Type B pancreatic cell (in vitro differentiated cells): ENCODE measurements around the gene CXCL14. TPM values are rescaled to one million over a fixed set of nuclear protein-coding genes. Genes with fewer than 3 reads are reported as not detected.
"Not testable (repeated sequence)": the region's sequence is repeated elsewhere in the genome, so short reads cannot be mapped to it uniquely, and the experiment has no call there.

Experiments
- DNase-seq: peaks from one replicate; pipeline ENCODE4 v3.0.0; 2021; ENCODE audit warnings: mixed read lengths; ENCODE audit not compliant: unreplicated experiment; ENCODE audit errors: extremely low spot score
- H3K27ac Mint-ChIP-seq: 2 replicates; pipeline ENCODE4 v1.8.0; 2021; ENCODE audit warnings: mild to moderate bottlenecking, mixed read lengths
- H3K27me3 Mint-ChIP-seq: 2 replicates; pipeline ENCODE4 v1.8.0; 2021; ENCODE audit warnings: mixed read lengths
- H3K36me3 Mint-ChIP-seq: 2 replicates; pipeline ENCODE4 v1.8.0; 2021; ENCODE audit warnings: mixed read lengths
- H3K4me1 Mint-ChIP-seq: one replicate; pipeline ENCODE4 v1.8.0; 2021; ENCODE audit warnings: mixed read lengths; ENCODE audit not compliant: unreplicated experiment
- H3K4me3 Mint-ChIP-seq: 2 replicates; pipeline ENCODE4 v1.8.0; 2021; ENCODE audit warnings: mild to moderate bottlenecking, mixed read lengths
- H3K9me3 Mint-ChIP-seq: 2 replicates; pipeline ENCODE4 v1.8.0; 2021; ENCODE audit warnings: mixed read lengths
- total RNA-seq: library from RNA; stranded (reverse); gene quantifications from 2 replicates; pipeline ENCODE4 v1.2.1, GENCODE V29; 2021; ENCODE audit warnings: low replicate concordance
- TF ChIP-seq, protein P1 (sequence below): fragments of 200-600 bp; sonication (generic); conservative IDR thresholded peaks from 2 replicates; pipeline ENCODE4 v1.5.0; 2021; ENCODE audit warnings: antibody characterized with exemption, mild to moderate bottlenecking

The CXCL14 gene
- total RNA-seq, 1 donor from 2014 or later = 70.3 TPM

DNA sequence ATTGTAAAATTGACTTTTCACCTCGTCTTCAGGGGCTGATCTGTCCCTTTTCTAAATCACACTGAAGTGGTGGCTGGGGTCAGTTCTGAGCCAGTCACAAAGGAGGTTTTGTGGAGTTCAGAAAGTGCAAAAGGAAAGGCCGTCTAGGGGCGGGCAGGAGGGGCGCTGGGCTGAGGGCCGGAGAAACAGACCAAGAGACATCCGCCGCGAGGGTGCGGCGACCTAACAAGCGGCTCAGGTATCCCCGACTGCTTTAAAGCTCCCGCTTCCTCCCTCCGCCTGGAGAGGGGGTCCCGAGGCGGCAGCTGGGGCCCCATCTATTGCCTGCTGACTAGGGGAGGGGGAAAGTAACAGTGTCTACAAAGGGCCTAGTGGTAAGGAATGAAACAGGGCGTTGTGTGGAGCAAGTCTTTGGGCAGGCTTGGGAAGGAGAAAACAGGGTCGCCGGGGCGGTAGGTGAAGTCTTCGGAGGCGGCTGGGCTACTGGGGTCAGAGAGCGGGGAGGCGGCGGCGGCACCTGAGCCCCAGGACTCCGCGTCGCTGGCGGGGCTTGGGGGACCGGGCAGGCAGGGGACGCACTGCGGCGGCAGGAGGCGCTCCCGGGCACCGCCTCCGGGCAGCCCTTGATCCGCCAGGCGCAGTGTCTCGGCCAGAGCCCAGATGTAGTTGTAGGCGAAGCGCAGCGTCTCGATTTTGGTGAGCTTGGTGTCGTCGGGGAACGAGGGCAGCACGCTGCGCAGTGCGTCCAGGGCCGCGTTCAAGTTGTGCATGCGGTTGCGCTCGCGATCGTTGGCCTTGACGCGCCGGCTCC is 44.0 kb downstream of the CXCL14 start:
- peaks cover 98% of the 10 kb centered on the region for H3K27me3 Mint-ChIP-seq
- no peaks in the 10 kb centered on the region for H3K36me3 Mint-ChIP-seq
- TF ChIP-seq, protein P1, sequence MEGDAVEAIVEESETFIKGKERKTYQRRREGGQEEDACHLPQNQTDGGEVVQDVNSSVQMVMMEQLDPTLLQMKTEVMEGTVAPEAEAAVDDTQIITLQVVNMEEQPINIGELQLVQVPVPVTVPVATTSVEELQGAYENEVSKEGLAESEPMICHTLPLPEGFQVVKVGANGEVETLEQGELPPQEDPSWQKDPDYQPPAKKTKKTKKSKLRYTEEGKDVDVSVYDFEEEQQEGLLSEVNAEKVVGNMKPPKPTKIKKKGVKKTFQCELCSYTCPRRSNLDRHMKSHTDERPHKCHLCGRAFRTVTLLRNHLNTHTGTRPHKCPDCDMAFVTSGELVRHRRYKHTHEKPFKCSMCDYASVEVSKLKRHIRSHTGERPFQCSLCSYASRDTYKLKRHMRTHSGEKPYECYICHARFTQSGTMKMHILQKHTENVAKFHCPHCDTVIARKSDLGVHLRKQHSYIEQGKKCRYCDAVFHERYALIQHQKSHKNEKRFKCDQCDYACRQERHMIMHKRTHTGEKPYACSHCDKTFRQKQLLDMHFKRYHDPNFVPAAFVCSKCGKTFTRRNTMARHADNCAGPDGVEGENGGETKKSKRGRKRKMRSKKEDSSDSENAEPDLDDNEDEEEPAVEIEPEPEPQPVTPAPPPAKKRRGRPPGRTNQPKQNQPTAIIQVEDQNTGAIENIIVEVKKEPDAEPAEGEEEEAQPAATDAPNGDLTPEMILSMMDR = peak; percentile 46
- DNase-seq = no peak
- H3K9me3 Mint-ChIP-seq = no peaks in the 10 kb centered on the region
- H3K27ac Mint-ChIP-seq = peak overlapping the region; percentile 40
- peaks cover 17% of the 10 kb centered on the region for H3K4me1 Mint-ChIP-seq
- peak overlapping the region; percentile 80 for H3K4me3 Mint-ChIP-seq

DNA sequence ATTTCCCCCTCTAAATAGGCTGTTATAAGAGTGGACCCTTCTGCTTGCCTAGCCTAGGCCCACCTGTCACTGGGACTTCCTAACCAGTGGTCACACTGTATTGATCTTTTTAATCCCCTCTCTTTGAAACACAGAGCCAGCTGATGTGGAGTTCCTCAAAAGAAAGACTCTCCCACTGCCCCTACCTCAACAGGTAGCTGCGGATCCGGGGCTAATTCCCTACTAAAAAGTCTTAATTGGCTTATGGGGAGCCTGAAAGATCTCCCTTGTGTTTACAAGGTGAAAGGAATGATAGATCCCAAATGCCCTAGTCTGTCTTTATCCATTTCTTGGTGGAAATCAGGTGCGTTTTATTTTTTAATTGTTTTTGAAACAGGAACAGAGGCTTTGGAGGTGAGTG is 45.0 kb downstream of the CXCL14 start:
- peaks cover 17% of the 10 kb centered on the region for H3K4me1 Mint-ChIP-seq
- no peak overlapping the region for H3K4me3 Mint-ChIP-seq
- TF ChIP-seq, protein P1 = no peak
- DNase-seq = no peak
- H3K27me3 Mint-ChIP-seq = peaks cover 98% of the 10 kb centered on the region
- H3K9me3 Mint-ChIP-seq = no peaks in the 10 kb centered on the region
- no peaks in the 10 kb centered on the region for H3K36me3 Mint-ChIP-seq
- no peak overlapping the region for H3K27ac Mint-ChIP-seq

DNA sequence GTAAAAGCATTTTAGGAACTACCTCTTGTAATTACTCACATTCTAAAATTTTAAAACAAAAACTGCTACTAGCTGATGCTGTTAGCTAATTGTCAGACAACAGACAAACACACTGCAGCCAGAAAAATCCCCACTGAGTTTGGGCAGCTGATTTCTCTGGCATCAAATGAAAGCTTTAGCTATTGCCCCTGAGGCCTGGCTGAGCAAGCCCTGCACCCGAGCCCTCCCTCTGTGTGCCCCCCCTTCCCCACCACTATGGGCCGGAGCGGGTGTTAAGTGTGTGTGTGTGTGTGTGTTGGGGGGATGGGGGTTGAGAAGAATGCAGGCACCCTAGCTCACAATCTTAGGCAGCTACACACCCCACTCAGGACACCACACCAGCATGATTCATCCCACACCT is 45.5 kb downstream of the CXCL14 start:
- no peaks in the 10 kb centered on the region for H3K36me3 Mint-ChIP-seq
- H3K27me3 Mint-ChIP-seq = peaks cover 98% of the 10 kb centered on the region
- H3K4me1 Mint-ChIP-seq = peaks cover 17% of the 10 kb centered on the region
- H3K4me3 Mint-ChIP-seq = no peak overlapping the region
- H3K9me3 Mint-ChIP-seq = no peaks in the 10 kb centered on the region
- H3K27ac Mint-ChIP-seq = no peak overlapping the region
- no peak for DNase-seq
- TF ChIP-seq, protein P1 = no peak

DNA sequence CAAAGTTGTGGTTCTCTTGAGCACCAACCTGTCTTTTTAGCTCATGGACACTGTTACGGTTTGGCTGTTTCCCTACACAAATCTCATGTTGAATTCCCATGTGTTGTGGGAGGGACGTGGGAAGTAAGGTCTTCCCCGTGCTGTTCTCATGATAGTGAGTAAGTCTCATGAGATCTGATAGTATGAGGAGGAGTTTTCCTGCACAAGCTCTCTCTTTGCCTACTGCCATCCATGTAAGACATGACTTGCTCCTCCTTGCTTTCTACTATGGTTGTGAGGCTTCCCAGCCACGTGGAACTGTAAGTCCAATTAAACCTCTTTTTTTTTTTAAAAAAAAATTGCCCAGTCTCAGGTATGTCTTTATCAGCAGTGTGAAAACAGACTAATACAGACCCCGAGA is 49.2 kb downstream of the CXCL14 start:
- DNase-seq, H3K4me1 Mint-ChIP-seq, H3K9me3 Mint-ChIP-seq, H3K4me3 Mint-ChIP-seq, H3K36me3 Mint-ChIP-seq, H3K27ac Mint-ChIP-seq: not testable (repeated sequence)
- peaks cover 98% of the 10 kb centered on the region for H3K27me3 Mint-ChIP-seq

DNA sequence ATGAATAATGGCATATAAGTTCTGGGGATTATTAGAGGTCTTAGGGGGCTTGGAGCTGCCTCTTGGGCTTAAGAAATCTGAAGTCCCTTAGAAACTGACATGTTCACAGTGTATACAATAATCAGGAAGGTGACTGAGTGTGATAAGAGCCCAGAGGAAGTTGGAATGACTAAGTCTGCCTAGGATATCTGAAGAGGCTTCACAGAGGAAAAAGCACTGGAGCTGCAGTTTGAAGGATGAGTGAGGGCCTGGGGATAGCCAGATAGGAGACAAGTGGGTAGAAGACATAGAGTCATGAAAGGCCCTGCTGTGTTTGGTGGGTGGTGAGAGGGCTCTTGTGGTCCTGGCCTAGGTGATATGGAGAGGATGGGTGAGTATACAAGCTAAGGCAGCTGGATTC is 51.9 kb downstream of the CXCL14 start:
- Mint-ChIP-seq H3K9me3 (peaks cover 11% of the 10 kb centered on the region), H3K27ac (no peak overlapping the region)

DNA sequence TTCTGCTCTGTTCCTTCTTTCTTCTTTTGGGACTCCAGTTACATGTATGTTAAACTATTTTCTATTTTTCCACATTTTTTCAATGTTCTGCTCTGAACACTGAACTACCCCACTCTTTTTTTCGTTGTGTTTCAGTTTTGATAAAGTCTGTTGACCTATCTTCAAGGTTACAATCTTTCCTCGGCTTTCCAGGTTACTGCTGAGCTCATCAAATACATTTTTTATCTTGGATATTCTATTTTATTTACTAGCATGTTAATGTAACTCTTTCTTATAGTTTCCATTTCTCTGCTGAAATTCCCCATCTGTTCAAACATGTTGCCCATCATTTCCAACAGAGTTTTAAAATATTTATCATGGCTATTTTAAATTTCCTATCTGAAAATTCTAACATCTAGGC is 56.8 kb downstream of the CXCL14 start:
- peaks cover 24% of the 10 kb centered on the region for H3K9me3 Mint-ChIP-seq
- TF ChIP-seq, protein P1 = no peak
- H3K27me3 Mint-ChIP-seq = peaks cover 75% of the 10 kb centered on the region
- H3K27ac Mint-ChIP-seq = no peak overlapping the region
- no peak overlapping the region for H3K4me3 Mint-ChIP-seq
- H3K36me3 Mint-ChIP-seq = peaks cover 6% of the 10 kb centered on the region
- no peaks in the 10 kb centered on the region for H3K4me1 Mint-ChIP-seq
- DNase-seq = no peak

More for the DNA sequence above, 51.9 kb downstream of the CXCL14 start:
- Mint-ChIP-seq H3K27me3 (peaks cover 92% of the 10 kb centered on the region), H3K36me3 (peaks cover 6% of the 10 kb centered on the region), H3K4me3 (no peak overlapping the region), H3K4me1 (no peaks in the 10 kb centered on the region)
- no peak for DNase-seq
- TF ChIP-seq, protein P1 = no peak
